HTERT RPE-1 (cell line): ENCODE data around the gene CNPY3.
"Not testable (repeated sequence)": the region's sequence is repeated elsewhere in the genome, so short reads cannot be mapped to it uniquely, and the experiment has no call there.

Source experiments
- in situ Hi-C: fragments of 300-500 bp; cut with MboI; formaldehyde crosslinking; loops from 4 replicates; pipeline ENCODE4 v1.14.3; 2020; ENCODE audit warnings: low sequenced_read_pairs

The CNPY3 gene

DNA sequence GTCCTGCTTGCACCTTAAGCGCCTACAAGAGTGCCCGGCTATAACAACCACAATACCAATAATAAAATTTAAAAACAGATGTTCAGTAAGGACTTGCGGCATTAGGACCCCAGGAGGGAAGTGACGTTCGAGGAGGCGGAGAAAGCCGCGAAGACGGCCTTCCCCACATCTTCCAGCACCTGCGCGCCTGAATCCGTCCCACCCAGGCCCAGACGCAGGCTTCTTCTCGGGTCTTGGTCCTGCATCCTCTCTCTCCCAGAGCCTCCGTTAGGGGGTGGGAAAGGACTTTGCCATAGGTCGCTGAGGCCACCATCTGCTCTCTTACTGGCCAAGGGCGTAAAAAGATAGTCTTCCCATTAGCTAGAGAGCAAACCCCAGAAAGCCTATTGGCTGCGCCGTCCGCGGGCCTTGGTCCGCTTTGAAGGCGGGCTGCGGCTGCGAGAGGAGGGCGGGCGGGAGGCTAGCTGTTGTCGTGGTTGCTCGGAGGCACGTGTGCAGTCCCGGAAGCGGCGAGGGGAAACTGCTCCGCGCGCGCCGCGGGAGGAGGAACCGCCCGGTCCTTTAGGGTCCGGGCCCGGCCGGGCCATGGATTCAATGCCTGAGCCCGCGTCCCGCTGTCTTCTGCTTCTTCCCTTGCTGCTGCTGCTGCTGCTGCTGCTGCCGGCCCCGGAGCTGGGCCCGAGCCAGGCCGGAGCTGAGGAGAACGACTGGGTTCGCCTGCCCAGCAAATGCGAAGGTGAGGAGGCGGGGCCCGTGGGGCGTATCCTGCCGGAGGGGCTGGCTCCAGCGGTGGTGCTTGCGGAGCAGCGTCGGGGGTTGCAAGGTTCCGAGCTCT, at the start of gene CNPY3:
Gene CNPY3 (plus strand): TSS at position 495 of the 835 bp plus-strand sequence. CDS start 91 bp downstream, at position 586.
- in situ Hi-C loops, result no loop called here

- in situ Hi-C loops, result not testable (repeated sequence)
Measured at GRCh38 chr6:42880240-42880817, 49.0 kb upstream of the CNPY3 start.

GRCh38 chr6:42880871-42881270, 48.4 kb upstream of the CNPY3 start:
- in situ Hi-C loops, result not testable (repeated sequence)

DNA sequence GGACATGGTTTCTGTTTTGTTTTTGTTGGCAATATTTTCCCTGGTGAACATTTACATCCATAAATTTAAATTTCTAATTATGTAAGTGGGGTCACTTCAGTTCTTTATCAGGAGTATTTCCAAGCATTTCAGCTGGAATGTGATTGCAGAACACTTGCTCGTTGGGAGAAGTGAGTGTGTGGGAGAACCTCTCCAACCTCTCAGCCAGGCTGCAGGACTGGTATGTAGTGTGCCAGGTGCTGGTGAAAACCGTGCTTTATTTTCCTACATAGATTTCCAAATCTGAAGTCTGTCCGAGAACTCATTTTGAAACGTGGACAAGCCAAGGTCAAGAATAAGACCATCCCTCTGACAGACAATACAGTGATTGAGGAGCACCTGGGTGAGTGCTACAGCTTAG, 43.6 kb upstream of the CNPY3 start:
- in situ Hi-C loops, result no loop called here

DNA sequence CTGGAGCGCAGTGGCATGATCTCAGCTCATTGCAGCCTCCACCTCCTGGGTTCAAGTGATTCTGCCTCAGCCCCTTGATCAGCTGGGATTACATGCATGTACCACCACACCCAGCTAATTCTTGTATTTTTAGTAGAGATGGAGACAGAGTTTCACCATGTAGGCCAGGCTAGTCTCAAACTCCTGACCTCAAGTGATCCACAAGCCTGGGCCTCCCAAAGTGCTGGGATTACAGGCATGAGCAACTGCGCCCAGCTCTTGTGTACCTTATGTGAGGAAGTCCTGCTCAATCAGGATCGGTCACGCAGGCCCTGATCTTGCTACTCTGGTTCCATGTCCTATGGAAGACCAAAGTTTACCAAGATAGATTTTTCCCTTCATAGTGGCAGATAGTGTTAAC, 41.1 kb upstream of the CNPY3 start:
- in situ Hi-C loops, result not testable (repeated sequence)

GRCh38 chr6:42889815-42890214, 39.5 kb upstream of the CNPY3 start:
- in situ Hi-C loops, result no loop called here

- in situ Hi-C loops, result no loop called here
Measured at GRCh38 chr6:42890311-42891198, 38.7 kb upstream of the CNPY3 start.

DNA sequence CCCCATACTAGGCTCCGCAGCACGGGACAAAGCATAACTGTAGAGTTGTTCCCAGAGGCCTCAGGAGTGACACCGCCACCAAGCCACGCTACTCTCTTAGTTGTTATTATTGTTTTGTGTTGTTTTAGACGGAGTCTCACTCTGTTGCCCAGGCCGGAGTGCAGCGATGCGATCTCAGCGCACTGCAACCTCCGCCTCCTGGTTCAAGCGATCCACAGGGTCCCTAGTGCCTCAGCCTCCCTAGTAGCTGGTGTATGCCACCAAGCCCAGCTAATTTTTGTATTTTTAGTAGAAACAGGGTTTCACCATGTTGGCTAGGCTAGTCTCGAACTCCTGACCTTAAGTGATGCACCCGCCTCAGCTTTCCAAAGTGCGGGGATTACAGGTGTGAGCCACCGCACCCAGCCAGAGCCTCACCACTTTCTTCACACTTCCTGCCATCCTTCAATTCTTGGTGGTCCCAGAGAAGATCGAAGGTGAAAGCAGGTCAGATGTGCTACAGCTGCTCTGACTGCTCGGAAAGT, 38.0 kb upstream of the CNPY3 start:
- in situ Hi-C loops, result no loop called here

GRCh38 chr6:42894041-42894828, 35.0 kb upstream of the CNPY3 start:
- in situ Hi-C loops, result not testable (repeated sequence)

DNA sequence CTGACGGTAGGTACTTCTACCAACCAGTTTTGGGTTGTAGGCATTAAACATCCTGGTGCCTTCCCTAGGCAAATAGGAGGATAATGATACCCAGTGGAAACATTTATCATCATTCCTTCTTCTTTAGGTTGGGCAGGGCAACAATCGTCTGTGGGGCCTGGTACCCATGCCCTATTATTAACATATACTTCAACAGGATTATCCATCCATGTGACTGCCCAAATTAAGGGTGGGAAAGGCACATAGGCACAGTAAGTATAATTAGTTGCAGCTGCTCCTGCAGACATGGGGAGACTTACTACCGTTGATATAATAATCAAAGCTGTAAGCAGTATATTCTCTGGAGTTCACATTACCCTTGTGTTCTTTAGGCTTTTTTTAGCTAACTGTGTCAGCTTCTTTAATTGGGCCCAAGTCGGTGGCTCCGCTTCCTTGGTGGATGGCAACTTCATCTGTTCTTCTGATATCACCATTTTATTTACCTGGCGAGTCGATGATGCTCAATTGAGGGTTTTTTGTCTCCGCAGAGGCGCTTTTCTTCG, 33.0 kb upstream of the CNPY3 start:
- in situ Hi-C loops, result no loop called here

- in situ Hi-C loops, result no loop called here
Measured at GRCh38 chr6:42898891-42899361, 30.4 kb upstream of the CNPY3 start.

DNA sequence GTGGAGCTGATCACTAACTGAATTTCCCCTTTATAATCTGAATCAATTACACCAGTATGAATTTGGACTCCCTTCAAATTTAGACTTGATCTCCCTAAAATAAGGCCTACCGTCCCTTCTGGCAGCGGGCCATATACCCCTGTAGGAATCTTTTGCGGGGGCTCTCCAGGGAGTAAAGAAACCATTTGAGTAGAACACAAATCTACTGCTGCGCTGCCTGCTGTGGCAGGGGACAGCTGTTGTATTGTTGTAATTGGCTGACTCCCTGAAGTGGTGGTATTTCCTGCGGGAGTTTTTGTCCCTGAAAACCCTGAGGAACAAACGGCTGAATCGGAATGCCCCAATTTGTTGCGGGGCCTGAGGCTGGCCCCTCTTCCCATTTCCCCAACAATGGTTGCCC, 29.4 kb upstream of the CNPY3 start:
- in situ Hi-C loops, result no loop called here

- in situ Hi-C loops, result no loop called here
Measured at GRCh38 chr6:42901538-42901957, 27.7 kb upstream of the CNPY3 start.

GRCh38 chr6:42902429-42903263, 26.6 kb upstream of the CNPY3 start:
- in situ Hi-C loops, result not testable (repeated sequence)

GRCh38 chr6:42904467-42904866, 24.8 kb upstream of the CNPY3 start:
- in situ Hi-C loops, result no loop called here

GRCh38 chr6:42907336-42907735, 21.9 kb upstream of the CNPY3 start:
- in situ Hi-C loops, result no loop called here

GRCh38 chr6:42909835-42910234, 19.4 kb upstream of the CNPY3 start:
- in situ Hi-C loops, result no loop called here

DNA sequence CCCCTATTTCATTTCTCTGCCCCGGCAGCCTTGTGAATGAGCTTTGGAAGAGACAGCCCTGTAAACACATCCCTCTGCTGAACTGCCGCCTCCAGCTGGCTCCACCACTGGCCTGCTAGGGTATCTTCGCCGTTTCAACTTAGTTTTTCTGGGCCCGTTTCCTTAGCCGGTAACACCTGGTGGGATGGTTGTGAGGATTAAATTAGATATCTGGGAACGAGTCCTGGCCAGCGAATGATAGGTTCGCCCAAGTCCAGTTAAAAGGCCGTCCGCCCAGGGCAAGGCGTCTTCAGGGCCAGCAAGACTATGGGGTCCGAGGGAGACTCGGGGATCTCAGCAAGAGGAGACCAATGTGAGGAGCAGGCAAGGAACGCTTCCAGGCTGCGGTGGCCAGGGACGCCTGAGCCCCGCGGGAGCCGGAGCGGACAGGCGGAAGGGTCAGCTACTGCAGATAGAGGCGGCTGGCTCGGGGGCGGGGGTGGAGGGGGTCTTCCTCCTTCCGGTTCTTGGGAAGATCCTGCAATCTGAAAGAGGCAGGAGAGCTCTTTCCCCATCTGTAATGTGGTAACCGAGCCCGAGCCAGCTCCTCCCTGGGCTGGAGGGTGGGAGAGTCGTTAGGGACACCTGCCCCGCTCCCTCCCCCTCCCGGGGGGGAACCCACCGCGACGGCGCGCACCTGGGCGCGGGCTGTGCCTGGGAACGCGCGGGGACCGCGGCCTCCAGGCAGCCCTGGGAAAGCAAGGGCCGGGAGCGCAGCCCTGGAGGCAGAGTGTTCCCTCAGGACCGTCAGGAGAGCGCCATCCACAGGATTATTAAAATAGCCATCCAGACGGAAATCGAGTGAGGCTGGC, 17.9 kb upstream of the CNPY3 start:
- in situ Hi-C loops, result no loop called here
